H9 (cell line): Measurements from ENCODE around the gene MOB3A. TPM values are rescaled to one million over a fixed set of nuclear protein-coding genes. Genes with fewer than 3 reads are reported as not detected.

Experiments used
- DNase-seq: peaks from one replicate; pipeline ENCODE4 v3.0.0-alpha.2; 2017
- H2AFZ ChIP-seq: one replicate; pipeline ENCODE4 v1.6.1; 2013; ENCODE audit warnings: mild to moderate bottlenecking, low read length, control low read depth, moderate library complexity
- H2AK5ac ChIP-seq: 2 replicates; pipeline ENCODE4 v1.6.1; 2013; ENCODE audit warnings: low read length, control low read depth, mixed read lengths; ENCODE audit not compliant: insufficient read length
- H2BK120ac ChIP-seq: one replicate; pipeline ENCODE4 v1.6.1; 2013; ENCODE audit warnings: low read depth, mild to moderate bottlenecking, low read length, control low read depth, inconsistent platforms; ENCODE audit not compliant: poor library complexity, severe bottlenecking
- H2BK12ac ChIP-seq: 2 replicates; pipeline ENCODE4 v1.6.1; 2013; ENCODE audit warnings: low read length, control low read depth, mixed read lengths, low read depth; ENCODE audit not compliant: insufficient read length
- H2BK15ac ChIP-seq: 2 replicates; pipeline ENCODE4 v1.6.1; 2013; ENCODE audit warnings: low read depth, low read length, control low read depth
- H2BK20ac ChIP-seq: one replicate; pipeline ENCODE4 v1.6.1; 2013; ENCODE audit warnings: low read depth, mild to moderate bottlenecking, low read length, control low read depth, inconsistent platforms; ENCODE audit not compliant: poor library complexity, severe bottlenecking
- H2BK5ac ChIP-seq: 2 replicates; pipeline ENCODE4 v1.6.1; 2013; ENCODE audit warnings: low read length, control low read depth, mixed read lengths; ENCODE audit not compliant: insufficient read length
- H3K14ac ChIP-seq: 2 replicates; pipeline ENCODE4 v1.6.1; 2013; ENCODE audit warnings: low read length, control low read depth; ENCODE audit not compliant: insufficient read depth
- H3K18ac ChIP-seq: 2 replicates; pipeline ENCODE4 v1.6.1; 2013; ENCODE audit warnings: low read depth, mild to moderate bottlenecking, mixed read lengths, low read length, control low read depth; ENCODE audit not compliant: insufficient read length
- H3K23ac ChIP-seq: 2 replicates; pipeline ENCODE4 v1.6.1; 2013; ENCODE audit warnings: low read length, control low read depth, mixed read lengths, low read depth; ENCODE audit not compliant: insufficient read length
- H3K23me2 ChIP-seq: 2 replicates; pipeline ENCODE4 v1.6.1; 2013; ENCODE audit warnings: low read depth, mild to moderate bottlenecking, mixed read lengths, low read length, control low read depth; ENCODE audit not compliant: insufficient read length, poor library complexity, severe bottlenecking
- H3K27ac ChIP-seq: 2 replicates; pipeline ENCODE4 v1.5.1; 2013; ENCODE audit warnings: low read length, control low read depth, mixed read lengths, low read depth; ENCODE audit not compliant: insufficient read length
- H3K27me3 ChIP-seq: 2 replicates; pipeline ENCODE4 v1.6.1; 2013; ENCODE audit warnings: low read length, control low read depth, inconsistent platforms; ENCODE audit not compliant: insufficient read depth
- H3K4ac ChIP-seq: 2 replicates; pipeline ENCODE4 v1.6.1; 2013; ENCODE audit warnings: low read depth, mild to moderate bottlenecking, control low read depth, inconsistent platforms, low read length, moderate library complexity
- H3K4me1 ChIP-seq: 2 replicates; pipeline ENCODE4 v1.6.1; 2013; ENCODE audit warnings: low read length, control low read depth, inconsistent platforms; ENCODE audit not compliant: insufficient read depth
- H3K4me2 ChIP-seq: 2 replicates; pipeline ENCODE4 v1.6.1; 2013; ENCODE audit warnings: low read length, control low read depth, mixed read lengths; ENCODE audit not compliant: insufficient read length, insufficient read depth
- H3K56ac ChIP-seq: 2 replicates; pipeline ENCODE4 v1.6.1; 2013; ENCODE audit warnings: low read depth, mild to moderate bottlenecking, mixed read lengths, low read length, control low read depth; ENCODE audit not compliant: insufficient read length
- H3K79me1 ChIP-seq: 2 replicates; pipeline ENCODE4 v1.6.1; 2013; ENCODE audit warnings: low read depth, mild to moderate bottlenecking, moderate library complexity, low read length, control low read depth, inconsistent platforms; ENCODE audit not compliant: insufficient read depth, poor library complexity, severe bottlenecking
- H3K79me2 ChIP-seq: 2 replicates; pipeline ENCODE4 v1.6.1; 2013; ENCODE audit warnings: low read length, control low read depth, inconsistent platforms; ENCODE audit not compliant: insufficient read depth
- H3K9ac ChIP-seq: 2 replicates; pipeline ENCODE4 v1.6.1; 2013; ENCODE audit warnings: low read length, control low read depth, mixed read lengths; ENCODE audit not compliant: insufficient read length; ENCODE audit errors: extremely low read depth
- H3K9me3 ChIP-seq: one replicate; pipeline ENCODE4 v1.6.1; 2013; ENCODE audit warnings: low read depth, low read length, inconsistent platforms; ENCODE audit not compliant: control insufficient read depth
- H3T11ph ChIP-seq: one replicate; pipeline ENCODE4 v1.6.1; 2013; ENCODE audit warnings: mild to moderate bottlenecking, low read length, control low read depth, inconsistent platforms
- H4K20me1 ChIP-seq: one replicate; pipeline ENCODE4 v1.6.1; 2013; ENCODE audit not compliant: control insufficient read depth, insufficient read length, insufficient read depth
- H4K5ac ChIP-seq: 2 replicates; pipeline ENCODE4 v1.6.1; 2013; ENCODE audit warnings: low read depth, mild to moderate bottlenecking, mixed read lengths, low read length, control low read depth; ENCODE audit not compliant: insufficient read length
- H4K8ac ChIP-seq: replicated peaks from 2 replicates; pipeline ENCODE4 v1.6.1; 2013; ENCODE audit warnings: low read length, control low read depth, mixed read lengths, low read depth; ENCODE audit not compliant: insufficient read length
- H4K91ac ChIP-seq: 2 replicates; pipeline ENCODE4 v1.6.1; 2013; ENCODE audit warnings: low read depth, mild to moderate bottlenecking, moderate library complexity, mixed read lengths, low read length, control low read depth; ENCODE audit not compliant: insufficient read length
- H3K27ac Mint-ChIP-seq, 3 experiments: 2 replicates in 2 of 3; 3 replicates in 1 of 3; pipeline ENCODE4 v1.8.0; 2020 to 2021; ENCODE audit warnings: mixed read lengths in 3 of 3, mild to moderate bottlenecking in 1 of 3, moderate library complexity in 1 of 3
- H3K27me3 Mint-ChIP-seq: 2 replicates; pipeline ENCODE4 v1.8.0; 2021; ENCODE audit warnings: low read depth, mild to moderate bottlenecking, moderate library complexity, mixed read lengths
- H3K36me3 Mint-ChIP-seq, 3 experiments: 2 replicates in 2 of 3; 3 replicates in 1 of 3; pipeline ENCODE4 v1.8.0; 2020 to 2021; ENCODE audit warnings: low read depth in 3 of 3, mixed read lengths in 3 of 3; ENCODE audit not compliant: insufficient read depth in 1 of 3
- H3K4me1 Mint-ChIP-seq, 2 experiments: 2 replicates each; pipeline ENCODE4 v1.8.0; 2020; ENCODE audit warnings: mixed read lengths in 2 of 2
- H3K4me3 Mint-ChIP-seq, 2 experiments: 2 replicates in 1 of 2; 3 replicates in 1 of 2; pipeline ENCODE4 v1.8.0; 2020 to 2021; ENCODE audit warnings: mild to moderate bottlenecking in 2 of 2, mixed read lengths in 2 of 2, moderate library complexity in 1 of 2
- H3K9me3 Mint-ChIP-seq, 2 experiments: 2 replicates in 1 of 2; 3 replicates in 1 of 2; pipeline ENCODE4 v1.8.0; 2020; ENCODE audit warnings: mild to moderate bottlenecking in 2 of 2, mixed read lengths in 2 of 2, moderate library complexity in 1 of 2
- WGBS: extraction: QIAGEN DNeasy Blood & Tissue Kit; methylation state at CpG from one replicate; pipeline ENCODE4 v1.1.7; 2013; ENCODE audit warnings: missing lambda C conversion rate, low lambda C conversion rate, mixed read lengths; ENCODE audit not compliant: insufficient read length; ENCODE audit errors: extremely low coverage; 5-methylcytosine and 5-hydroxymethylcytosine counted together
- total RNA-seq: library from RNA; stranded (reverse); gene quantifications from 2 replicates; pipeline ENCODE4 v1.2.1, GENCODE V29; 2021
- TF ChIP-seq, protein P1 (sequence below): fragments of 200-600 bp; sonication (generic); conservative IDR thresholded peaks from 3 replicates; pipeline ENCODE4 v1.8.0; 2021; ENCODE audit warnings: antibody characterized with exemption, mild to moderate bottlenecking

Gene MOB3A
- total RNA-seq, 1 experiment from 2014 or later = 11.5 TPM

DNA sequence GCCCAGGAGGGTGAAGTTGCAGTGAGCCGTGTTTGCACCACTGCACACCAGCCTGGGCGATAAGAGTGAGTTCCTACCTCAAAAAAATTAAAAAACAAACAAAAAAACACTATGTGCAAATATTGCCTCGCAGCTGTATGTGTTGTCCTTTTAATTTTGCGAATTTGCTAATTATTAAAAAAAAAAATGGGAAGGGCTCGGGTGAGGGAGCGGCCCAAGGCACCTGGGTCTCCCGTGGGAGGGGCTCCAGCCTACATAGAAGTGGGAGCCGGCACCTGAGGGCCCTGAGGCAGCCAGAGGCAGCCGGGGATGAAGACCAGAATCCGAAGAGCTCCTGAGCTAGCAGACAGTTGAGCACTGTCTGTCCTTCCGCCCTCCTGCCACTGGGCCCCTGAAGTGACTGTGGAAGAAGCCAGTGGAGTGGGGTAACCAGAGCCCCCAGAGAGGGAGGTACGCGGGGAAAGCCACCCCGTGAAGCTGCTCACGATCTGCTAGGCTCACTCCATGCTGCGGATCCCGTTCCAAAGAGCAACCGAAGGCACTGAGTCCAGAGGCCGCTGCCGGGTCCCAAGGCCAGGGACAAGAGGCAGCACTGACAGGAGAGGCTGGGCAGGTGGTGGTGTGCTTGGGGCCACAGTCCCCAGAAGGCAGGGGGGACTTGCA is 7.0 kb upstream of the MOB3A start:
- Histone ChIP-seq H4K91ac (no peak overlapping the region), H2BK120ac (no peak overlapping the region), H4K8ac (no peak overlapping the region), H2BK15ac (no peak overlapping the region), H2AK5ac (no peak overlapping the region), H2BK20ac (no peak overlapping the region), H4K5ac (no peak overlapping the region), H2BK12ac (no peak overlapping the region), H3K56ac (no peak overlapping the region), H3K79me1 (no peaks in the 10 kb centered on the region), H3T11ph (no peak overlapping the region), H3K4me2 (no peak overlapping the region), H3K23me2 (no peaks in the 10 kb centered on the region), H3K4ac (no peak overlapping the region), H3K18ac (no peak overlapping the region), H3K23ac (no peak overlapping the region), H3K27ac (no peak overlapping the region), H3K27me3 (no peaks in the 10 kb centered on the region), H2AFZ (no peak overlapping the region), H3K14ac (no peak overlapping the region; the same call in 1 of the 2 replicates), H4K20me1 (no peaks in the 10 kb centered on the region), H3K4me1 (no peaks in the 10 kb centered on the region), H3K9me3 (peaks cover 5% of the 10 kb centered on the region), H3K79me2 (peaks cover 2% of the 10 kb centered on the region; the same call in 1 of the 2 replicates), H2BK5ac (no peak overlapping the region), H3K9ac (no peak overlapping the region)
- TF ChIP-seq, protein P1, sequence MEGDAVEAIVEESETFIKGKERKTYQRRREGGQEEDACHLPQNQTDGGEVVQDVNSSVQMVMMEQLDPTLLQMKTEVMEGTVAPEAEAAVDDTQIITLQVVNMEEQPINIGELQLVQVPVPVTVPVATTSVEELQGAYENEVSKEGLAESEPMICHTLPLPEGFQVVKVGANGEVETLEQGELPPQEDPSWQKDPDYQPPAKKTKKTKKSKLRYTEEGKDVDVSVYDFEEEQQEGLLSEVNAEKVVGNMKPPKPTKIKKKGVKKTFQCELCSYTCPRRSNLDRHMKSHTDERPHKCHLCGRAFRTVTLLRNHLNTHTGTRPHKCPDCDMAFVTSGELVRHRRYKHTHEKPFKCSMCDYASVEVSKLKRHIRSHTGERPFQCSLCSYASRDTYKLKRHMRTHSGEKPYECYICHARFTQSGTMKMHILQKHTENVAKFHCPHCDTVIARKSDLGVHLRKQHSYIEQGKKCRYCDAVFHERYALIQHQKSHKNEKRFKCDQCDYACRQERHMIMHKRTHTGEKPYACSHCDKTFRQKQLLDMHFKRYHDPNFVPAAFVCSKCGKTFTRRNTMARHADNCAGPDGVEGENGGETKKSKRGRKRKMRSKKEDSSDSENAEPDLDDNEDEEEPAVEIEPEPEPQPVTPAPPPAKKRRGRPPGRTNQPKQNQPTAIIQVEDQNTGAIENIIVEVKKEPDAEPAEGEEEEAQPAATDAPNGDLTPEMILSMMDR = no peak
- H3K27ac Mint-ChIP-seq = no peak overlapping the region
- DNase-seq = no peak
- no CpG with 5 or more reads among the region's 20 CpGs for WGBS
- no peak overlapping the region for H3K4me3 Mint-ChIP-seq
- peaks cover 48 to 80% (median 75%) of the 10 kb centered on the region in 3 experiments for H3K36me3 Mint-ChIP-seq
- H3K27me3 Mint-ChIP-seq = no peaks in the 10 kb centered on the region; the same call in 1 of the 2 replicates
- H3K4me1 Mint-ChIP-seq = no peaks in the 10 kb centered on the region
- peaks cover 14 to 18% of the 10 kb centered on the region in 2 experiments; a peak in 4 of 5 replicates for H3K9me3 Mint-ChIP-seq
